ENCODE results near the gene EEF2K. TPM values are rescaled to one million over a fixed set of nuclear protein-coding genes. Genes with fewer than 3 reads are reported as not detected.

EEF2K gene
- total and polyA plus RNA-seq, 2 of the 13 experiments (the other 11 are each of a cell fraction or from before 2014, with no cell fraction given) = 22.0 to 23.8 TPM

- no peaks in the 10 kb centered on the region; a peak in 2 of 5 replicates for H3K27me3 ChIP-seq (ENCODE audit: control insufficient read depth in 1 of 2, insufficient read depth in 2 of 2, low read length in 2 of 2)
- FAIRE-seq = peak; percentile 95
- H3K9me3 ChIP-seq (ENCODE audit: low read length) = no peaks in the 10 kb centered on the region
- intact Hi-C loops (cut with micrococcal nuclease; ENCODE audit: unreplicated experiment) (no loop called here), in situ Hi-C loops (cut with HindIII; ENCODE audit: extremely low pct_ligation_motif_present, low pct_unique_long_range_greater_than_20kb) (no loop called here)
- H3K79me2 ChIP-seq (ENCODE audit: insufficient read depth, low read length) = no peaks in the 10 kb centered on the region
- peak overlapping the region; percentile 94 for H3K27ac ChIP-seq (ENCODE audit: extremely low read length, insufficient read depth, low read length)
- no TSS peak for BruUV-seq (replicated peaks)
- 14% methylated on average over 16 of the region's 16 CpGs for WGBS (ENCODE audit: low lambda C conversion rate)
- peak overlapping the region; percentile 89 for H3K9ac ChIP-seq (ENCODE audit: insufficient read depth, low read depth, low read length)
- H3K4me1 ChIP-seq (ENCODE audit: insufficient read depth, low read length) = peaks cover 74% of the 10 kb centered on the region
- H3K4me3 ChIP-seq (replicated peaks in 1 of 3; ENCODE audit: insufficient read depth in 1 of 3, low read depth in 2 of 3, low read length in 3 of 3) = peak overlapping the region; percentile 72 to 87 (median 72)
- H3K4me2 ChIP-seq (ENCODE audit: low read depth, low read length) = peak overlapping the region; percentile 99
- ChIA-PET POLR2A (interaction anchor here (0.8 to 7.3 kb wide), 14 partner anchors 8 to 671 kb away, joined by 3 to 78 read pairs (median 6); partner anchors contain the start of genes EEF2K, MOSMO, POLR3E and UQCRC2), CTCF (ENCODE audit: low intra/inter-chr PET ratio, low total read pairs) (no interaction called here)
- peak; percentile 38 for ATAC-seq
- DNase-seq (ENCODE audit: low spot score) = peak; percentile 98
- no peak overlapping the region for H2AFZ ChIP-seq (ENCODE audit: low read length)
- no peaks in the 10 kb centered on the region for H4K20me1 ChIP-seq (ENCODE audit: insufficient read depth, low read length)
- no peaks in the 10 kb centered on the region; a peak in 1 of 5 replicates for H3K36me3 ChIP-seq (replicated peaks in 1 of 2; ENCODE audit: control insufficient read depth in 1 of 2, insufficient read depth in 2 of 2, low read length in 2 of 2)
- TF ChIP-seq ZBTB20 (CRISPR knock-in tag; IDR thresholded peaks at IDR 0.05; ENCODE audit: borderline replicate concordance, low read depth) = peak; percentile 92; the same call in 1 of the 2 replicates
- peak; percentile 61; the same call in 1 of the 2 replicates for TF ChIP-seq ZIK1 (CRISPR knock-in tag; IDR thresholded peaks at IDR 0.05; ENCODE audit: borderline replicate concordance, low read depth)
- TF ChIP-seq, protein P1, sequence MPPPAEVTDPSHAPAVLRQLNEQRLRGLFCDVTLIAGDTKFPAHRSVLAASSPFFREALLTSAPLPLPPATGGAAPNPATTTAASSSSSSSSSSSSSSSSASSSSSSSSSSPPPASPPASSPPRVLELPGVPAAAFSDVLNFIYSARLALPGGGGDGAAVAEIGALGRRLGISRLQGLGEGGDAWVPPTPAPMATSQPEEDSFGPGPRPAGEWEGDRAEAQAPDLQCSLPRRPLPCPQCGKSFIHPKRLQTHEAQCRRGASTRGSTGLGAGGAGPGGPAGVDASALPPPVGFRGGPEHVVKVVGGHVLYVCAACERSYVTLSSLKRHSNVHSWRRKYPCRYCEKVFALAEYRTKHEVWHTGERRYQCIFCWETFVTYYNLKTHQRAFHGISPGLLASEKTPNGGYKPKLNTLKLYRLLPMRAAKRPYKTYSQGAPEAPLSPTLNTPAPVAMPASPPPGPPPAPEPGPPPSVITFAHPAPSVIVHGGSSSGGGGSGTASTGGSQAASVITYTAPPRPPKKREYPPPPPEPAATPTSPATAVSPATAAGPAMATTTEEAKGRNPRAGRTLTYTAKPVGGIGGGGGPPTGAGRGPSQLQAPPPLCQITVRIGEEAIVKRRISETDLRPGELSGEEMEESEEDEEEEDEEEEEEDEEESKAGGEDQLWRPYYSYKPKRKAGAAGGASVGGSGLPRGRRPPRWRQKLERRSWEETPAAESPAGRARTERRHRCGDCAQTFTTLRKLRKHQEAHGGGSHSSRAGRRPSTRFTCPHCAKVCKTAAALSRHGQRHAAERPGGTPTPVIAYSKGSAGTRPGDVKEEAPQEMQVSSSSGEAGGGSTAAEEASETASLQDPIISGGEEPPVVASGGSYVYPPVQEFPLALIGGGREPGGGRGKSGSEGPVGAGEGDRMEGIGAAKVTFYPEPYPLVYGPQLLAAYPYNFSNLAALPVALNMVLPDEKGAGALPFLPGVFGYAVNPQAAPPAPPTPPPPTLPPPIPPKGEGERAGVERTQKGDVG (CRISPR knock-in tag; IDR thresholded peaks at IDR 0.05; ENCODE audit: borderline replicate concordance) = peak; percentile 38; the same call in 1 of the 2 replicates
- TF ChIP-seq HHEX (CRISPR knock-in tag; IDR thresholded peaks at IDR 0.05) = no peak; the same call in 1 of the 2 replicates
- TF ChIP-seq GABPB1 (CRISPR knock-in tag; IDR thresholded peaks at IDR 0.05) = peak; percentile 69
- TF ChIP-seq ZNF33B (CRISPR knock-in tag; IDR thresholded peaks at IDR 0.05) = no peak; the same call in 1 of the 2 replicates
- TF ChIP-seq ZNF552 (CRISPR knock-in tag; IDR thresholded peaks at IDR 0.05; ENCODE audit: borderline replicate concordance) = no peak
- TF ChIP-seq ZNF616 (CRISPR knock-in tag; IDR thresholded peaks at IDR 0.05; ENCODE audit: low read depth) = 0 out of 2 replicates have a peak, but pooled peaks have one; percentile 78
- TF ChIP-seq SIN3B (IDR thresholded peaks at IDR 0.05; ENCODE audit: low read length) = no peak
- TF ChIP-seq ZNF276 (CRISPR knock-in tag; IDR thresholded peaks at IDR 0.05; ENCODE audit: low read depth) = peak; percentile 87; the same call in 1 of the 2 replicates
- TF ChIP-seq ZBTB39 (CRISPR knock-in tag; IDR thresholded peaks at IDR 0.05) = no peak
- TF ChIP-seq RFX5 (IDR thresholded peaks at IDR 0.05; ENCODE audit: low read depth, low read length) = no peak
- TF ChIP-seq ARID3A (IDR thresholded peaks at IDR 0.05; ENCODE audit: low read depth, low read length) = no peak
Measured at GRCh38 chr16:22192261-22193062, 13.6 kb upstream of the EEF2K start.

All from HepG2 (cell line).